Tibial nerve (tissue), 4 donors: ENCODE data around the gene MRPL39.

Experiments used
- CTCF ChIP-seq, 5 experiments: fragments of 200-600 bp in 3 of 5; fragments of 450-650 bp in 2 of 5; sonication (generic) in 3 of 5; IDR thresholded peaks; one replicate each; pipeline ENCODE4 v1.5.1; 2016 to 2019; ENCODE audit warnings: antibody characterized with exemption in 5 of 5, mild to moderate bottlenecking in 3 of 5, moderate library complexity in 2 of 5
- EP300 ChIP-seq, 2 donors: sonication (generic); formaldehyde crosslinking; IDR thresholded peaks; one replicate each; pipeline ENCODE4 v1.6.1; 2017; ENCODE audit warnings: antibody characterized with exemption in 2 of 2, mild to moderate bottlenecking in 1 of 2
- POLR2A ChIP-seq, 2 donors: fragments of 450-650 bp; IDR thresholded peaks; one replicate each; pipeline ENCODE4 v1.6.1; 2017; ENCODE audit warnings: antibody characterized with exemption in 2 of 2, mild to moderate bottlenecking in 2 of 2, moderate library complexity in 2 of 2

- TF ChIP-seq POLR2A (IDR thresholded peaks at IDR 0.05) (no peak), CTCF (IDR thresholded peaks at IDR 0.05) (no peak), EP300 (IDR thresholded peaks at IDR 0.05) (no peak)
Observed at GRCh38 chr21:25586326-25586725, 21.0 kb downstream of the MRPL39 start.
